Measurements from ENCODE around the gene RAB37.

GRCh38 chr17:74723891-74724290 is 13.2 kb upstream of the RAB37 start:
- TF ChIP-seq POLR2A (IDR thresholded peaks at IDR 0.05), result no peak
- TF ChIP-seq, protein P1, sequence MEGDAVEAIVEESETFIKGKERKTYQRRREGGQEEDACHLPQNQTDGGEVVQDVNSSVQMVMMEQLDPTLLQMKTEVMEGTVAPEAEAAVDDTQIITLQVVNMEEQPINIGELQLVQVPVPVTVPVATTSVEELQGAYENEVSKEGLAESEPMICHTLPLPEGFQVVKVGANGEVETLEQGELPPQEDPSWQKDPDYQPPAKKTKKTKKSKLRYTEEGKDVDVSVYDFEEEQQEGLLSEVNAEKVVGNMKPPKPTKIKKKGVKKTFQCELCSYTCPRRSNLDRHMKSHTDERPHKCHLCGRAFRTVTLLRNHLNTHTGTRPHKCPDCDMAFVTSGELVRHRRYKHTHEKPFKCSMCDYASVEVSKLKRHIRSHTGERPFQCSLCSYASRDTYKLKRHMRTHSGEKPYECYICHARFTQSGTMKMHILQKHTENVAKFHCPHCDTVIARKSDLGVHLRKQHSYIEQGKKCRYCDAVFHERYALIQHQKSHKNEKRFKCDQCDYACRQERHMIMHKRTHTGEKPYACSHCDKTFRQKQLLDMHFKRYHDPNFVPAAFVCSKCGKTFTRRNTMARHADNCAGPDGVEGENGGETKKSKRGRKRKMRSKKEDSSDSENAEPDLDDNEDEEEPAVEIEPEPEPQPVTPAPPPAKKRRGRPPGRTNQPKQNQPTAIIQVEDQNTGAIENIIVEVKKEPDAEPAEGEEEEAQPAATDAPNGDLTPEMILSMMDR (IDR thresholded peaks at IDR 0.05), result no peak

All from tibial nerve (tissue), 3 donors.